GM21528 (cell line): ENCODE measurements around the gene AP1M1.
"Not testable (repeated sequence)": the region's sequence is repeated elsewhere in the genome, so short reads cannot be mapped to it uniquely, and the experiment has no call there.

Source experiments
- ATAC-seq: cut with Tn5 transposase; IDR thresholded peaks from one replicate; pipeline ENCODE4 v1.9.1; 2021; ENCODE audit warnings: mild to moderate bottlenecking, moderate library complexity; ENCODE audit not compliant: unreplicated experiment, low FRiP score

Gene AP1M1

DNA sequence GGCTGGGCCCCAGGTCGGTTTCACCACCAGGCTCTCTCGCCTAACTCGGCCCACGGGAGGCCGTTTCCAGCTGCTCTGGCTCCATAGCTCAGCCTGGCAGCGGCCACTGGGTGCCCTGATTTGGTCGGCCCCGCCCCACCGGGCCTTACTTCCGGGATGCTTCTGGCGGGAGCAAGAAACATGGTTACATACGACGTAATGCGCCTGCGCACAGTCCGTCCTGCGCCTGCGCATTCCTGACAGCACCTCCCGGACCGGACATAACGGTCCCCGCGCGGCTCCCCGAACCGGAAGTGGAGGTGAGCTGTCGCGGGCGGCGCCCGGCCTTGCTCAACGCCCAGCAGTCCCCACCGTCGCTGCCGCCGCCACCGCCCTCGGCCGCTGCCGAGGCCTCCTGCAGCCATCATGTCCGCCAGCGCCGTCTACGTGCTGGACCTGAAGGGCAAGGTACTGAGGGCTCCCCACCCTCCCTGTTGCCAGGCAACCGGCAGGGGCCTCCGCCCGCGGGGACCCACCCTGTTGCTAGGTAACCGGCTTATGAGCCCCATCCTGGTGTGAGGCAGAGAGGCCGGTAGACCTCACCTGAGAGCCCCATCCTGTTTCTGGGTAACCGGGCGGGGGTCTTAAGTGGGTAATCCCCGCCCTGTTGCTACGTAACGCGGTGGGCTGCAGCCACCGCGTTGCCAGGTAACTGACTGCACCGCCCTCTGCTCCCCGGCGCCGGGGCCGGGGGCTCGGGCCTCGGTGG lies at the start of gene AP1M1:
TSS of gene AP1M1 (plus strand) at position 290 of the 748 bp plus-strand sequence. CDS start at position 406, 116 bp downstream.
- ATAC-seq: peak; percentile 84

DNA sequence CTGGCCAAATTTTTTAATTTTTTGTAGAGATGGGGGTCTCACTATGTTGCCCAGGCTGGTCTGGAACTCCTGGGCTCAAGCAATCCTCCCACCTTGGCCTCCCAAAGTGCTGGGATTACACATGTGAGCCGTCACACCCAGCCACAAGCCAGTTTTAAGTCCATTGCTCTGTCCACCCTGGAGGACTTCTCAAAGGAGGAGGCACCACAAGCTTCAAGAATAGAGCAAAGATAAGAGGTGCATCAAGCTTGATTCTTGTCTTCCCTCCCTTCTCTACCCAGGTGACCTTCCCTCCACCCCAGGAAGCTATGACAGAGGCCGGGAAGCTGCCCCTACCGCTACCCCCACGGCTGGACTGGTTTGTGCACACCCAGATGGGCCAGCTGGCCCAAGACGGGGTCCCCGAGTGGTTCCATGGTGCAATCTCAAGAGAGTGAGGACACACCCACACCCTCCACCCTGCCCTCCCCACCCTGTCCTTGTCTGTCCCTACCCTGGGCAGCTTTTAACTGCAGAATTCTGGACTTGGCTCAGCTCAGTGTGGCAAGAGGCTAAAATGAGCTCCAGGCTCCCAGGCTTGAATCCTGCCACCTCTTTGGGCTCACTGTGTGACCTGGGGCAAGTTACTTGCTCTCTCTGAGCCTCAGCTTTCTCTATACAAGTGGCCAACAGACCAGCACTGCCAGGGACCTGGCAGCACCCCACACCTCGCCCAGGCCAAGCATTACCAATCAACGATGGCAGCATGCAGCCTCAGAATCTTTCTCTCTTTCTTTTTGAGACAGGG lies 49.1 kb upstream of the AP1M1 start:
- ATAC-seq: no peak

DNA sequence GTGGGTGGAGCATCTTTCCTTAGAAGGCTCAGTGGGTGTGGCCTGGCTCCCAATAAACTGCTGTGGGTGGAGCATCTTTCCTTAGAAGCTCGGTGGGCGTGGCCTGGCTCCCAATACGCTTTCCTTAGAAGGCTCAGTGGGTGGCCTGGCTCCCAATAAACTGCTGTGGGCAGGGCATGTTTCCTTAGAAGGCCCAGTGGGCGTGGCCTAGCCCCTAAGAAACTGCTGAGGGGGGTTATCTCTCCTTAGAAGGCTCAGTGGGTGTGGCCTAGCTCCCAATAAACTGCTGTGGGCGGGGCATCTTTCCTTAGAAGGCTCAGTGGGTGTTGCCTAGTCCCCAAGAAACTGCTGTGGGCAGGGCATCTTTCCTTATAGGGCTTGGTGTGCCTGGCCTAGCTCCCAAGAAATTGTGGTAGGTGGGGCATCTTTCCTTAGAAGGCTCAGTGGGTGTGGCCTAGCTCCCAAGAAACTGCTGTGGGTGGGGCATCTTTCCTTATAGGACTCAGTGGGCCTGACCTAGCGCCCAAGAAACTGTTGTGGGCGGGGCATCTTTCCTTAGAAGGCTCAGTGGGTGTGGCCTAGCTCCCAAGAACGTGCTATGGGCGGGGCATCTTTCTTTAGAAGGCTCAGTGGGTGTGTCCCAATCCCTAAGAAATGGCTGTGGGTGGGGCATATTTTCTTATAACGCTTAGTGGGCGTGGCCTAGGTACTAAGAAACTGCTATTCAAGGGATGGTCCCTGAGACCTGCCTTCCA lies 44.0 kb upstream of the AP1M1 start:
- no peak for ATAC-seq

- no peak for ATAC-seq
Measured at GRCh38 chr19:16154557-16154956, 43.2 kb upstream of the AP1M1 start.

DNA sequence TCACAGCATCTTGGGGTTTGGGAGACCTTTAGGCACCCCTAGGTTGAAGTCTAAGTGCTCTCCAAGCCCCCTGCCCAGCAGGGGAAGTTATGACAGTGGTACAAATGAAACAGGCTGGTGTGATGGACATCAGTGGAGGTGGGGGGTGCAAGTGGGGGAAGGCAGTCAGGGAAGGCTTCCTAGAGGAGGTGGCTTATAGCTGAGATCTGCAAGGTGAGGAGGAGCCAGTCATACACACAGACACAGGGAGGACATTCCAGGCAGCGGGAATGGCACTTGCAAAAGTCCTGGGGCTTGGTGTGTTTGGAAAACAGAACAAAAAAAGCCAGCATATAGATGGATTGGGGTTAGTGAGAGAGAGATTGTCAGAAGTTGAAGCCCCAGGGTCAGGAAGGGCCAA lies 42.6 kb upstream of the AP1M1 start:
- no peak for ATAC-seq

DNA sequence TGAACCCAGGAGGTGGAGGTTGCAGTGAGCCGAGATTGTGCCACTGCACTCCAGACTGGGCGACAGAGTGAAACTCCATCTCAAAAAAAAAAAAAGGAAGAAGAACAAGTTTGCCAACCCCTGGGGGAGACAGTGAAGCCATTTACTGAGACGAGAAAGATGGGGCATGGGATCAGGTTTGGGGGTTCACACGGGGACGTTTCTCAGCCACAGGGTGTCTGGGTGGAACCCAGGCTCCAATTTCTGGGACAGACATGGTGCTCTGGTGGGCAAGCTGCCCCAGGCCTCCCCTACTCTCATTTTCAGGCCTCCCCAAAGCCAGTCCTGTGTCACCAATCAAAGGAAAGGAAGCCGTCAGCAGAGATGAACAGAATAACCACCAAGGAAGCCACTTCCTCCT lies 40.8 kb upstream of the AP1M1 start:
- no peak for ATAC-seq

DNA sequence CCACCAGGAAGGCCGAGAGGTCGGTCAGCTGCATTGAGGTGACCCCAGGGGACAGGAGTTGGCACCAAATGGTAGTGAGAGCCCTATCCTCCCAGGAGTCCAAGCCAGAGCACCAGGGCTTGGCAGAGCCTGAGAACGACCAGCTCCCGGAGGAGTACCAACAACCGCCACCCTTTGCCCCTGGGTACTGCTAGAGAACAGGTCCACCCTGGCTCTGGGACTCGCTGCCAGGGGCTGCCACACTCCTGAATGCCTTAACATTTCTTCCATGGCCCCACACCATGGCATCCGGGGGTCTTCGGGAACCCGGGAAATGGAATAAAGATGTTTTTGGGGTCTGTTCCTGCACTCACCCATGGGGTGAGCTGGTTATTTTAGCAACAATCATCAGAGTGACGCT lies 40.1 kb upstream of the AP1M1 start:
- ATAC-seq: no peak

- no peak for ATAC-seq
Measured at GRCh38 chr19:16159655-16160054, 38.1 kb upstream of the AP1M1 start.

DNA sequence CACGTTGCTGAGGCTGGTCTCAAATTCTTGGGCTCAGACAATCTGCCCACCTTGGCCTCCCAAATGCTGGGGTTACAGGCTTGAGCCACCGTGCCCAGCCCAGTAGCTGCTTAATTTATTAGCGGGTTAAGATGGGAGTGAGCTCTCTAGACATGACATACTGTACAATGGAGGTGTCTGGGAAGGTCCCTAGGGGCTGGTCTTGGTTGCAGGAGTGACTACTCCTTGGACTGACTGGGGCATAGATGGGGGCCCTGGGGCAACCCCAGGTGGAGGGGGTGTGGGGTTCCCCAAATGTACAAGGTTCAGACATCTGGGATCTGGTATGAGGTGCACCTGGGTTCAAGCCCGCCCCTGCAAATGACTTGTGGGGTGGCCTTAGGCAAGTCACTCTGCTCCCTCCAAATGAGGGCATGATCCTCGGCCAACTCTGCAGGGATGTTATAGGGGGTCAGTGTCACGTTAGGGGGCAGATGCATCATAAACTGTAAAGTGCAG lies 37.2 kb upstream of the AP1M1 start:
- ATAC-seq: no peak

DNA sequence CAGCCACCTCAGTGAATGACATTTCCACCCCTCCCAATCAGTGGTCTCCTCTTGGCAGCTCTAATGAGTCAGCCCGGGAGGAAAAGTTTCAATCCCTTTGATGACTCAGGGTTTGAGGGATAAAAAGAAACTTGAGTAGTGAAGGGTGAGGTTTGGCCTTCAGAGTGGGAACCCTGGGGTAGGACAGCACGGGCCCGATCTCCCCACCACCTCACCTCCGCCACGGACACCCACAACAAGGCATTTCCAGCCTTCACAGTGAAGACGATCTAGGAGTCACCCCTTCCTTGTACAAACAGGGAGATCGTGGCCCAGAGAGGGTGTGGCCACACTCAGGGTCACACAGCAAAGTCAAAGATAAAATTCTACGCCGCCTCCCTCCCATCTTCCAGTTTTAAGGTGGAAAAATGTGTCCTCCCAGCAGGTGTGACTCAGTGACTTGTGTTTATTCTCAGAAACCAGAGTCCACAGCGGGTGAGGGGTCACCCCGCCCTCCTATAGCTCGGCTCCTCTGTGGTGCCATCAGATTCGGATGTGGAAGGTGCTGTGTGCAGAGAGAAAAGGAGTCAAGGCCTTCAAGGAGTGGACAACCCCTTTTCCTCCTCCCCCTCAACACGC lies 36.7 kb upstream of the AP1M1 start:
- no peak for ATAC-seq

DNA sequence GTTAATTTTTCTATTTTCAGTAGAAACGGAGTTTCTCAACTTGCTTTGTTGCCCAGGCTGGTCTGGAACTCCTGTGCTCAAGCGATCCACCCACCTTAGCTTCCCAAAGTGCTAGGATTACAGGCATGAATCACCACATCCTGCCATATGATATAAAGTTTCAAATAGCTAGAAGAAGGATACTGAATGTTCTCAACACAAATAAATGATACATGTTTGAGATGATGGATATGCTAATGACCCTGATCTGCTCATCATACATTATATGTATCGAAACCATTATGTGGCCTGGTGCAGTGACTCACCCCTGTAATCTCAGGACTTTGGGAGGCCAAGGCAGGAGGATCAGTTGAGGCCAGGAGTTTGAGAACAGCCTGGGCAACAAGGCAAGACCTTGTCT lies 35.9 kb upstream of the AP1M1 start:
- no peak for ATAC-seq

GRCh38 chr19:16164222-16164890 lies 33.4 kb upstream of the AP1M1 start:
- no peak for ATAC-seq

GRCh38 chr19:16166417-16166816 lies 31.3 kb upstream of the AP1M1 start:
- ATAC-seq: no peak

- no peak for ATAC-seq
Measured at GRCh38 chr19:16167055-16167454, 30.7 kb upstream of the AP1M1 start.

- no peak for ATAC-seq
Measured at GRCh38 chr19:16168465-16169081, 29.1 kb upstream of the AP1M1 start.

GRCh38 chr19:16170134-16170533 lies 27.6 kb upstream of the AP1M1 start:
- no peak for ATAC-seq

- ATAC-seq: no peak
Measured at GRCh38 chr19:16175954-16176353, 21.8 kb upstream of the AP1M1 start.

DNA sequence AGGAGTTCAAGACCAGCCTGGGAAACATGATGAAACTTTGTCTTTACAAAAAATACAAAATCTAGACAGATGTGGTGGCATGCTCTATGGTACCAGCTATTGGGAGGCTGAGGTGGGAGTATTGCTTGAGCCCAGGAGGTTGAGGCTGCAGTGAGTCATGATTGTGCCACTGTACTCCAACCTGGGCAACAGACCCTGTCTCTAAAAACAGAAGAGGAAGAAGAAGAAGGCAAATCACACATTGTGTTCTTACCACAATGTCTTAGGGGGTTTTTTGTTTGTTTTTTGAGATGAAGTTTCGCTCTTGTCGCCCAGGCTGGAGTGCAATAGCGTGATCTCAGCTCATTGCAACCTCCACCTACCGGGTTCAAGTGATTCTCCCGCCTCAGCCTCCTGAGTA lies 18.8 kb upstream of the AP1M1 start:
- ATAC-seq: not testable (repeated sequence)

DNA sequence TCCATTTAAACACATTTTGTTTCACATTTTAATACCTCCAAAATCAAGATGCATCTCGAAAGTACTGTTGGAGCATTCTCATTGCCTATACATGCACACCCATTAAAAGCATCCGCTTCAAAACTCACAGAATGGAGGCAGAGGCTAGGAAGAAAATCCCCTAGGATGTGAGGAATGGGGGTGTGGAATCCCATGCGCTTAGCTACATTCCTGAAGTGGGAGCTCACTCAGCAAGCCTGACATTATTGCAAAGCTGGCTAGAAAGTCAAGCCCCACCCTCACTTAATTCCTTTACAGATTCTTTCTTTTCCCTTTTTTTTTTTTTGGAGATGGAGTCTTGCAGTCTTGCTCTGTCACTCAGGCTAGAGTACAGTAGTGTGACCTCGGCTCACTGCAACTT lies 17.1 kb upstream of the AP1M1 start:
- ATAC-seq: no peak

- ATAC-seq: peak; percentile 6
Measured at GRCh38 chr19:16184665-16185122, 13.0 kb upstream of the AP1M1 start.
